ENCODE data around the gene ZNF90. TPM values are rescaled to one million over a fixed set of nuclear protein-coding genes. Genes with fewer than 3 reads are reported as not detected.

Gene ZNF90
- total RNA-seq (ENCODE audit: unreplicated experiment): 47.2 TPM
- long read RNA-seq, transcript ZNF90-202 (6 exons, 1,918 nt): major isoform, 5 of 18 reads
- long read RNA-seq, partial matches to known transcripts: 2 of 18 reads
- long read RNA-seq, other reads (novel, unspliced or antisense): 9 of 18 reads

DNA sequence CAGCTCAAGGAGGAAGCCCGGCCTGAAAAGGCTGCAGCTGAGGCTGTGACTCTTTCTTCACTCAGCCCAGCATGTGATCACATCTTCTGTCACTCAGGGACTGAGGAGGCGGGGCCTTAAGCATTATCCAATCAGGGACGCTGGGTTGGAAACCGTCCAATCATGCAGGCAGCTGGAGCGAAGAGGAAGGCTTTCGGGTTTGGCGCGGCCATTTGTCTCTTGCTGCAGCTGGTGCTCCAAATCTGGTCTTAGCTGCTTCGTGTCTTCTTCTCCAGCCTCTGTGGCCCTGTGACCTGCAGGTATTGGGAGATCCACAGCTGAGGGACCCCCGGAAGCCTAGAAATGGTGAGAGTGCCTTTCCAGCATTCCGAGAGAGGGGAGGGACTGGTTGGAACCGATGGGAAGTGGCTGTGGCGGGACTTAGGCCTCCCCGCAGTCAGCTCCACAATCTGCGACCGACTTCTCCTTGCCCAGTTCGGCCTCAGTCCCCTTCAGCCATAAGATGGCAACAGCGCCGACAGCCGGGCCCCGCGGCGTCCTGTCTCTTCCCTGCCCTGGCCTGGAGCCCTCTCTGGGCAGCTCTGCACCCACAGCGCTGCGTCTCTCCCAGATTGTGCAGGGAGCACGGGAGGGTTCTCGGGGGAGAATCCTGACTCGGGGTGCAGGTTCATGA lies at the start of gene ZNF90:
ZNF90 (plus strand) TSS at position 210 of the 673 bp plus-strand sequence; CDS start at position 343, 133 bp downstream.
- H3K4me1 Mint-ChIP-seq (ENCODE audit: low read depth, unreplicated experiment): peaks cover 32% of the 10 kb centered on the region
- H3K27ac Mint-ChIP-seq (ENCODE audit: unreplicated experiment): peak within 1 kb of the TSS; percentile 95
- peaks cover 9% of the 10 kb centered on the region for H3K27me3 Mint-ChIP-seq (ENCODE audit: unreplicated experiment)
- peak within 1 kb of the TSS; percentile 97 for H3K4me3 Mint-ChIP-seq (ENCODE audit: unreplicated experiment)
- TF ChIP-seq, protein P1, sequence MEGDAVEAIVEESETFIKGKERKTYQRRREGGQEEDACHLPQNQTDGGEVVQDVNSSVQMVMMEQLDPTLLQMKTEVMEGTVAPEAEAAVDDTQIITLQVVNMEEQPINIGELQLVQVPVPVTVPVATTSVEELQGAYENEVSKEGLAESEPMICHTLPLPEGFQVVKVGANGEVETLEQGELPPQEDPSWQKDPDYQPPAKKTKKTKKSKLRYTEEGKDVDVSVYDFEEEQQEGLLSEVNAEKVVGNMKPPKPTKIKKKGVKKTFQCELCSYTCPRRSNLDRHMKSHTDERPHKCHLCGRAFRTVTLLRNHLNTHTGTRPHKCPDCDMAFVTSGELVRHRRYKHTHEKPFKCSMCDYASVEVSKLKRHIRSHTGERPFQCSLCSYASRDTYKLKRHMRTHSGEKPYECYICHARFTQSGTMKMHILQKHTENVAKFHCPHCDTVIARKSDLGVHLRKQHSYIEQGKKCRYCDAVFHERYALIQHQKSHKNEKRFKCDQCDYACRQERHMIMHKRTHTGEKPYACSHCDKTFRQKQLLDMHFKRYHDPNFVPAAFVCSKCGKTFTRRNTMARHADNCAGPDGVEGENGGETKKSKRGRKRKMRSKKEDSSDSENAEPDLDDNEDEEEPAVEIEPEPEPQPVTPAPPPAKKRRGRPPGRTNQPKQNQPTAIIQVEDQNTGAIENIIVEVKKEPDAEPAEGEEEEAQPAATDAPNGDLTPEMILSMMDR (IDR thresholded peaks at IDR 0.05; ENCODE audit: partially characterized antibody, unreplicated experiment): no peak
- H3K36me3 Mint-ChIP-seq (ENCODE audit: unreplicated experiment): no peaks in the 10 kb centered on the region
- peak; percentile 91 for DNase-seq
- H3K9me3 Mint-ChIP-seq (ENCODE audit: unreplicated experiment): peaks cover 14% of the 10 kb centered on the region

DNA sequence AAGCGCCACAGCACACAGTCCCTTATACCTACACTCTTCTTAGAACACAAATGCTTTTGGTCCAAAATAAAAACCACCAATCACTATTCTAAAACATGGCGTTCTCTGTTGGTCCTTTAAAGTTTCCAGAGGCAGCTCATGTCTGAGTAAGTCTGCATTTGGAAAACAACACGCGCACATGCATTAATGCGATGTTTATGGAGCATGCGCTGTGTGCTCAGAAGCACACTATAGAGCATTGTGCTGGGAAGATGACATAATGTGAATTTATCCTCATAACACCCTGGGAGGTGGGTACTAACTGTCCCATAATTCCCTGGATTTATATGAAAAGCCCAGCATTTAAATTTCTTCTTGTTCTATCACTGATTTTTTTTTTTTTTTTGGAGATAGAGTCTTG lies 49.2 kb upstream of the ZNF90 start:
- H3K27me3 Mint-ChIP-seq (ENCODE audit: unreplicated experiment): no peaks in the 10 kb centered on the region
- no peak overlapping the region for H3K27ac Mint-ChIP-seq (ENCODE audit: unreplicated experiment)
- no peaks in the 10 kb centered on the region for H3K9me3 Mint-ChIP-seq (ENCODE audit: unreplicated experiment)
- TF ChIP-seq, protein P1 (IDR thresholded peaks at IDR 0.05; ENCODE audit: partially characterized antibody, unreplicated experiment): no peak
- no peak for DNase-seq
- H3K36me3 Mint-ChIP-seq (ENCODE audit: unreplicated experiment): peaks cover 5% of the 10 kb centered on the region
- H3K4me1 Mint-ChIP-seq (ENCODE audit: low read depth, unreplicated experiment): no peaks in the 10 kb centered on the region
- H3K4me3 Mint-ChIP-seq (ENCODE audit: unreplicated experiment): no peak overlapping the region

DNA sequence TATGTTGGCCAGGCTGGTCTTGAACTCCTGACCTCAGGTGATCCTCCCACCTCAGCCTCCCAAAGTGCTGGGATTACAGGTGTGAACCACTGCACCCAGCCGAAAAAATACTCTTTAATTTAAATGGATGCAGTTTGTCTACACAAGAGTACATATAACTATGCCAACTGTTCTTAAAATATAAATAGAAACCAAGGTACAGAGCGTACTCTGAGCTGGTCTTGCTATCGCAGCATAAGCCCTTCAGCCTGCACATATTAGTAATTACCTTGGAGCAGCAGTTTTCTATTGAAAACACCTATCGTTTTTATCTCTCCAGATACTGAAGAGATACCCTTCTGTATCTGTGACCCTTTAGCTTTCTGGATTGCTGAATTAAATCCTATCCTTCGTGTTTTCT lies 41.9 kb upstream of the ZNF90 start:
- peaks cover 12% of the 10 kb centered on the region for H3K4me1 Mint-ChIP-seq (ENCODE audit: low read depth, unreplicated experiment)
- DNase-seq: no peak
- H3K27ac Mint-ChIP-seq (ENCODE audit: unreplicated experiment): no peak overlapping the region
- TF ChIP-seq, protein P1 (IDR thresholded peaks at IDR 0.05; ENCODE audit: partially characterized antibody, unreplicated experiment): no peak
- H3K36me3 Mint-ChIP-seq (ENCODE audit: unreplicated experiment): no peaks in the 10 kb centered on the region
- H3K4me3 Mint-ChIP-seq (ENCODE audit: unreplicated experiment): no peak overlapping the region
- H3K9me3 Mint-ChIP-seq (ENCODE audit: unreplicated experiment): peaks cover 5% of the 10 kb centered on the region
- no peaks in the 10 kb centered on the region for H3K27me3 Mint-ChIP-seq (ENCODE audit: unreplicated experiment)

DNA sequence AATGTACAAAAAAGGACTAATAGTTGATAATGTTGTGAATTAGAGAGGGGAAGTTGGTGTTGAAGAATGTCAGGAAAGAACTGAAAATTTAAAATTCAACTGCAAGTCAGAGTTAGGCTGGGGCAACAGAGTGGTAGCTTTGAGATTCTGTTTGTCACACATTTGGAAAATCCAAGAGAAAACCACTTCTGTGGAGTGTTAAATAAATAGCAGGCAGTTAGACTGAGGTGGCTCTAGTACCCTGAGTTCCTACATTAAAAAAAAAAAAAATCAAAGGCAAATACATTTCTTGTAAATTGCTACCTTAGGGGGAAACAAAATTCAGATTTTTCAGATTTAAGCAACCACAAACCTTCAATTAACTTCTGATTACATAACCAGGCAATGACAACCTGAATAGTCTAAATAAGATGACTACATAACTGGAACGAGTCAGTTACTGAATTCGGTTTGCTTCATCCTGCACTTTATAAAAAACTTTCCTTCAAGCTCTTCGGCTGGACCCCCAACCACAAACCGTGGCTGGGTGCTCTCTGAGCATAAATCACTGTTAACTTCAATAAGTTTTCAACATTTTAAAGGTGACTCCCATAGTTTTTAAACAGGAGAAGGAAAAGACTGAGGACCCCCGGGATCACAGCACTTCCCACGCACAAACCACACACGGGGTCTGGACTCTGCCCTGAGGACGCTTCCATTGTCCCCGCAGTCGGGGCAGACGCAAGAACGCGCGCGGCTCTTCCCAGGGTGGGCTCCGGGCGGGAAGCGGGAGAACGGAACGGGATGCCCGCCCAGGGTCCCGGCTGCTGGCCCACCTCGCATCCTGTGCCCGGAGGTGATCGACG lies 39.2 kb upstream of the ZNF90 start:
- Mint-ChIP-seq H3K27ac (ENCODE audit: unreplicated experiment) (peak overlapping the region; percentile 98), H3K4me3 (ENCODE audit: unreplicated experiment) (peak overlapping the region; percentile 87), H3K36me3 (ENCODE audit: unreplicated experiment) (no peaks in the 10 kb centered on the region), H3K9me3 (ENCODE audit: unreplicated experiment) (peaks cover 5% of the 10 kb centered on the region), H3K27me3 (ENCODE audit: unreplicated experiment) (no peaks in the 10 kb centered on the region), H3K4me1 (ENCODE audit: low read depth, unreplicated experiment) (peaks cover 12% of the 10 kb centered on the region)
- TF ChIP-seq, protein P1 (IDR thresholded peaks at IDR 0.05; ENCODE audit: partially characterized antibody, unreplicated experiment): no peak
- DNase-seq: no peak

Measured in glutamatergic neuron (in vitro differentiated cells).